NCI-H1930 (cell line): Measurements from ENCODE around the gene EPDR1.

Experiments used
- DNase-seq, 2 experiments: peaks; one replicate each; lab custom pipeline; 2025; lab: John Stamatoyannopoulos, UW

The EPDR1 gene

GRCh38 chr7:37920305-37920848, at the start of gene EPDR1:
Gene EPDR1 (plus strand): TSS chr7:37920640. CDS start chr7:37920940, 300 bp downstream.
- DNase-seq = peak; percentile 46 to 53

- no peak for DNase-seq
Measured at GRCh38 chr7:37882086-37882485, 38.4 kb upstream of the EPDR1 start.

GRCh38 chr7:37893359-37893758, 27.1 kb upstream of the EPDR1 start:
- DNase-seq = no peak

GRCh38 chr7:37894671-37895070, 25.8 kb upstream of the EPDR1 start:
- DNase-seq = no peak

- DNase-seq = no peak
Measured at GRCh38 chr7:37899712-37900247, 20.7 kb upstream of the EPDR1 start.

- DNase-seq = peak in 1 of 2 experiments; percentile 9
Measured at GRCh38 chr7:37901236-37901827, 19.1 kb upstream of the EPDR1 start.

- DNase-seq = no peak
Measured at GRCh38 chr7:37901890-37902524, 18.4 kb upstream of the EPDR1 start.

GRCh38 chr7:37908221-37908788, 12.1 kb upstream of the EPDR1 start:
- DNase-seq = no peak

- no peak for DNase-seq
Measured at GRCh38 chr7:37912756-37913155, 7.7 kb upstream of the EPDR1 start.

GRCh38 chr7:37915438-37915837, 5.0 kb upstream of the EPDR1 start:
- DNase-seq = no peak

GRCh38 chr7:37916017-37916672, 4.3 kb upstream of the EPDR1 start:
- DNase-seq = peak; percentile 28 to 46

- peak; percentile 49 to 50 for DNase-seq
Measured at GRCh38 chr7:37916673-37917660, 3.5 kb upstream of the EPDR1 start, which contains the start of gene SFRP4. Gene SFRP4 (minus strand): TSS chr7:37916817. CDS start chr7:37916537, 280 bp downstream.

GRCh38 chr7:37918526-37918925, 1.9 kb upstream of the EPDR1 start:
- DNase-seq = no peak

GRCh38 chr7:37920849-37921805, 687 bp downstream of the EPDR1 start:
- peak; percentile 53 to 61 for DNase-seq

- DNase-seq = no peak
Measured at GRCh38 chr7:37921876-37922275, 1.4 kb downstream of the EPDR1 start.

- DNase-seq = no peak
Measured at GRCh38 chr7:37923996-37924395, 3.6 kb downstream of the EPDR1 start.

GRCh38 chr7:37924491-37925041, 4.1 kb downstream of the EPDR1 start:
- DNase-seq = no peak

GRCh38 chr7:37925620-37926019, 5.2 kb downstream of the EPDR1 start:
- no peak for DNase-seq

- no peak for DNase-seq
Measured at GRCh38 chr7:37927773-37928444, 7.5 kb downstream of the EPDR1 start.
